Epithelial cell of proximal tubule (primary cell): ENCODE results near the gene MAP3K7CL. TPM values are rescaled to one million over a fixed set of nuclear protein-coding genes. Genes with fewer than 3 reads are reported as not detected.

Experiments used
- DNase-seq: peaks from one replicate; pipeline ENCODE4 v3.0.0-alpha.2; 2011; ENCODE audit warnings: low read depth
- H3K4me3 ChIP-seq: 2 replicates; pipeline ENCODE4 v1.5.1; 2011; ENCODE audit warnings: low read depth, mild to moderate bottlenecking, low read length
- CTCF ChIP-seq: conservative IDR thresholded peaks from 2 replicates; pipeline ENCODE4 v1.5.1; 2012; ENCODE audit warnings: low read depth, mild to moderate bottlenecking, low read length
- total RNA-seq: library from RNA; depleted of rRNA; stranded (reverse); fragments of >200 nt; gene quantifications from 2 replicates; pipeline ENCODE4 v1.2.3, GENCODE V29; 2015

Gene MAP3K7CL
- total RNA-seq, 1 donor from 2014 or later, result 0.92 TPM

DNA sequence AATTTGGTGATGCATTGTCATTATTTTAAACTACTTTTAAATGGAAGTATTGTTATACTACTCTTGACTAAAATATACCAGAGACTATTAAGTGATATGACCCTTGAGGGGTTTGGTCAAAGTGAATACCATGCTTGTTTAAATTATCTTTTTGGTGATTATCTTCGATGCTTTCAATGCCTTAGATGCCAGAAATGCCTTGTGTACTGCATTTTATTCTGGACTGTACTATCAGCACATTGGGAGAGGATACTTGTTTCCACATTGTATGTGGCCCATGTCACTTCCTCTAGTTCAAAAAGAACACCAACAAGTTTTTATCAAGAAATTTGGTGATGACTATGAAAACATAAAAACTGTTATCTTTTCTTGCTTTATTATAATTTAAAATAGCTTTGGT, 16.3 kb downstream of the MAP3K7CL start:
- no peak for TF ChIP-seq CTCF
- no peak overlapping the region for H3K4me3 ChIP-seq
- no peak for DNase-seq

DNA sequence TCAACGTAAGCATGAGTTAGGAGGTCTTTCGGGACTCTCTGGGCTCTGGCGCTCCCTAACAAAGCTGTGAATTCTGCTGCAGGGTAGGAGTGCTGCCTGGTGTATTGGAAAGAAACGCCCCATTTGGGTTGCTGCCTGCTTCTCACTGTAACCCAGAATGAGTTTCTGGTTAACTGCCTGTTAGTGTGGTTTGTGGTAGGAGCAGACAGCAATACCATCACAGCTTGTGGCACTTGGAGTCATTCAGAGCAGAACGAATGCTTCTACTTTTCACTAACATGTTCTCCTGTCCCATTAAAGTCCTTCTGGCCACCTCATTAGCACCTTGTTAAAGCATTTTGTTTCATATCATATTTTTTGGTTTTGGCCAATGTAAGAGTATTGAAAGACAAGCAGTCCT, 18.1 kb downstream of the MAP3K7CL start:
- no peak overlapping the region for H3K4me3 ChIP-seq
- TF ChIP-seq CTCF, result no peak
- no peak for DNase-seq

DNA sequence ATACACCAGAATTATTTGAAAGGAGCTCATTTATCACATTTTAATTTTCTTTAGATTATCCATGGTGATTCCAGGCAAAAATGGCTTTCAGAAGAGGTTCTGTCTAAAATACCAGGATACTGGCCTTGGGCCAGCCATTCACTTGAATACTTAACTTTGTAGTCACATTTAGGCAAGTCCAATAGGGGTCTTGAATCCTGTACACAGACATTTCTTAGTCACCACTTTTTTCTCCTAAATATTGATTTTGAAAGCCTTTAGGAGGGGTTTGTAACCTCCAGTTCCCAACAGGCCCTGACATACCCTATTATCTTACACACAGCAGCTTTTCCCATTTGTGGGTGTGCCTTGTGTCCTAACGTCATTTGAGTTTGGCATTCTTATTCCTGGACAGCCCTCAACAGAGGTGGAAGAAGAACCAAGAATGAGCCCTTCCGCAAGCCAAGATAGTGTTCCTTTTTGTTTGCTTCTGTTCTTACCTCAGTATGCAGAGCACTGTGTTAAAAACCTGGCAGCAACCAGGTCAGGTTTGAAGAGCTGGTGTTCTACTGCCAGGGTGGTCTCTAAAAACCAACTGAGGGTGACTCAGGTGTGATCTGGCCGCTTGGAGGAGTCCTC, 19.5 kb downstream of the MAP3K7CL start:
- no peak overlapping the region for H3K4me3 ChIP-seq
- DNase-seq, result no peak
- TF ChIP-seq CTCF, result no peak

DNA sequence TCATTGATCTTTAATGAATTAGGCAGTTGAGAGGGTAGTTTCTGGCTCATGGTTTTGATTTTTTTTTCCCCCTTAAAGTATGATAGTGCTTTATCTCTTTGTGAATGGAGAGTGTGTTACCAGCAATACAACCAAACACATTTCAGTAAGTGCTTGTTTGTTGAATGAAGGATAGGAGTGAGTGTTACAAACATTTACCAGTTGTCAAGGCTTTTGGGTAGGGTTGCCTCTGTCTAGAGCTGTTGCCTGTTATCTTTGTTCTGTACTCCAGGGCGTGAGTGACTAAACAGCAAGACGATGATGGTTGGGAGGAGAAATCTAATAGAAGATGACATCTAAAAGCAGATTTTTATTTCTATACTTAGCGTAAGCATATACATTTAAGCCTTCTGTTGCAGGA, 21.5 kb downstream of the MAP3K7CL start:
- H3K4me3 ChIP-seq, result no peak overlapping the region
- DNase-seq, result no peak
- no peak for TF ChIP-seq CTCF

GRCh38 chr21:29152916-29153315, 22.5 kb downstream of the MAP3K7CL start:
- DNase-seq, result no peak
- no peak for TF ChIP-seq CTCF
- no peak overlapping the region for H3K4me3 ChIP-seq

GRCh38 chr21:29154270-29154669, 23.8 kb downstream of the MAP3K7CL start:
- no peak overlapping the region for H3K4me3 ChIP-seq
- no peak for DNase-seq
- no peak for TF ChIP-seq CTCF
